ENCODE data around the gene PGGT1B. TPM values are rescaled to one million over a fixed set of nuclear protein-coding genes. Genes with fewer than 3 reads are reported as not detected.

The PGGT1B gene
- total and polyA plus RNA-seq, 12 donors, result 2.6 to 61.4 (median 29.0) TPM

- Histone ChIP-seq H3K4me1 (replicated peaks in 1 of 2) (no peaks in the 10 kb centered on the region), H3K36me3 (replicated peaks in 1 of 2) (no peaks in the 10 kb centered on the region), H3K27me3 (no peaks in the 10 kb centered on the region), H3K9me3 (replicated peaks in 1 of 3) (no peaks in the 10 kb centered on the region), H3K27ac (no peak overlapping the region), H3K4me3 (no peak overlapping the region)
- no peak for DNase-seq
- intact Hi-C loops (cut with DNase I), result no loop called here
- 78 to 92% (median 85%) methylated on average over 1 of the region's 1 CpG for WGBS, 4 donors
- TF ChIP-seq, protein P1, sequence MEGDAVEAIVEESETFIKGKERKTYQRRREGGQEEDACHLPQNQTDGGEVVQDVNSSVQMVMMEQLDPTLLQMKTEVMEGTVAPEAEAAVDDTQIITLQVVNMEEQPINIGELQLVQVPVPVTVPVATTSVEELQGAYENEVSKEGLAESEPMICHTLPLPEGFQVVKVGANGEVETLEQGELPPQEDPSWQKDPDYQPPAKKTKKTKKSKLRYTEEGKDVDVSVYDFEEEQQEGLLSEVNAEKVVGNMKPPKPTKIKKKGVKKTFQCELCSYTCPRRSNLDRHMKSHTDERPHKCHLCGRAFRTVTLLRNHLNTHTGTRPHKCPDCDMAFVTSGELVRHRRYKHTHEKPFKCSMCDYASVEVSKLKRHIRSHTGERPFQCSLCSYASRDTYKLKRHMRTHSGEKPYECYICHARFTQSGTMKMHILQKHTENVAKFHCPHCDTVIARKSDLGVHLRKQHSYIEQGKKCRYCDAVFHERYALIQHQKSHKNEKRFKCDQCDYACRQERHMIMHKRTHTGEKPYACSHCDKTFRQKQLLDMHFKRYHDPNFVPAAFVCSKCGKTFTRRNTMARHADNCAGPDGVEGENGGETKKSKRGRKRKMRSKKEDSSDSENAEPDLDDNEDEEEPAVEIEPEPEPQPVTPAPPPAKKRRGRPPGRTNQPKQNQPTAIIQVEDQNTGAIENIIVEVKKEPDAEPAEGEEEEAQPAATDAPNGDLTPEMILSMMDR (IDR thresholded peaks at IDR 0.05), result no peak
- no peak for TF ChIP-seq POLR2A (IDR thresholded peaks at IDR 0.05)
These were observed 21.3 kb upstream of the PGGT1B start for GRCh38 chr5:115284021-115284420.

DNA sequence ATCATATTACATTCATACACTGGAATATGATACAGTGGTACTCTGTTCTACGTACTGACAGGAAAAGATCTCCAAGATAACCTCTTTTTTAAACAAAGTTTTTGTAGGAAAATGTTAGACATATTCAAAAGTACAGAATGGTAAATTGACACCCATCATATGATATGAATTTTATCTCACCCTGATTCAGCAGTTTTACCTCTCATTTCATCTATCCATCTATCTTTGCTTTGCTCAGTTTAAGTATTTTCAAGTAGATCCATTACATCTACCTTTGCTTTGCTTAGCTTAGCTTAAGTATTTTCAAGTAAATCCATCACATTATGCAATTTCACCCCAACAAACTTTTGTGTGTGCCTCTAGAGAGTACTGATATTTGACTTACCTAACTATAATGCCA, 19.5 kb upstream of the PGGT1B start:
- DNase-seq, result no peak

DNA sequence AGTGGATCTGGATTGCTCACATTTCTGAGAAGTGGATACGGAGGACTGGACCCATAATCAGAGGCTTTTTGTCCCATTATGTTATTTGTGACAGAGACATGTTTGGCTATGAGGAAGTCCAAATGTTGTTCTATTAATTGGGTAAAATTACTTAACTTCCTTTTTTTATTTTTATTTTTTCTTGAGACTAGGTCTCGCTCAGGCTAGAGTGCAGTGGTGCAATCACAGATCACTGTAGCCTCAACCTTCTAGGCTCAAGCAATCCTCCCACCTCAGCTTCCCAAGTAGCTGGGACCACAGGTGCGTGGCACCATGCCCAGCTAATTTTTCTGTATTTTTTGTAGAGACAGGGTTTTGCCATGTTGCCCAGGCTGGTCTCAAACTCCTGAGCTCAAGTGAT, 11.9 kb upstream of the PGGT1B start:
- intact Hi-C loops (cut with DNase I), result no loop called here
- Histone ChIP-seq H3K36me3 (replicated peaks in 1 of 2) (no peaks in the 10 kb centered on the region), H3K9me3 (replicated peaks in 1 of 3) (no peaks in the 10 kb centered on the region), H3K27ac (no peak overlapping the region), H3K4me3 (no peak overlapping the region), H3K27me3 (no peaks in the 10 kb centered on the region), H3K4me1 (replicated peaks in 1 of 2) (no peaks in the 10 kb centered on the region)
- DNase-seq, result no peak
- 79 to 95% (median 83%) methylated on average over 3 of the region's 3 CpGs for WGBS, 4 donors
- TF ChIP-seq, protein P1 (IDR thresholded peaks at IDR 0.05), result no peak
- TF ChIP-seq POLR2A (IDR thresholded peaks at IDR 0.05), result no peak

More for the DNA sequence above, 19.5 kb upstream of the PGGT1B start:
- Histone ChIP-seq H3K27me3 (no peaks in the 10 kb centered on the region), H3K4me3 (no peak overlapping the region), H3K27ac (no peak overlapping the region), H3K36me3 (replicated peaks in 1 of 2) (no peaks in the 10 kb centered on the region), H3K4me1 (replicated peaks in 1 of 2) (no peaks in the 10 kb centered on the region), H3K9me3 (replicated peaks in 1 of 3) (no peaks in the 10 kb centered on the region)
- intact Hi-C loops (cut with DNase I), result no loop called here
- no peak for TF ChIP-seq POLR2A (IDR thresholded peaks at IDR 0.05)
- TF ChIP-seq, protein P1 (IDR thresholded peaks at IDR 0.05), result no peak
- WGBS, 4 donors, result 94 to 98% (median 95%) methylated on average over 1 of the region's 1 CpG

DNA sequence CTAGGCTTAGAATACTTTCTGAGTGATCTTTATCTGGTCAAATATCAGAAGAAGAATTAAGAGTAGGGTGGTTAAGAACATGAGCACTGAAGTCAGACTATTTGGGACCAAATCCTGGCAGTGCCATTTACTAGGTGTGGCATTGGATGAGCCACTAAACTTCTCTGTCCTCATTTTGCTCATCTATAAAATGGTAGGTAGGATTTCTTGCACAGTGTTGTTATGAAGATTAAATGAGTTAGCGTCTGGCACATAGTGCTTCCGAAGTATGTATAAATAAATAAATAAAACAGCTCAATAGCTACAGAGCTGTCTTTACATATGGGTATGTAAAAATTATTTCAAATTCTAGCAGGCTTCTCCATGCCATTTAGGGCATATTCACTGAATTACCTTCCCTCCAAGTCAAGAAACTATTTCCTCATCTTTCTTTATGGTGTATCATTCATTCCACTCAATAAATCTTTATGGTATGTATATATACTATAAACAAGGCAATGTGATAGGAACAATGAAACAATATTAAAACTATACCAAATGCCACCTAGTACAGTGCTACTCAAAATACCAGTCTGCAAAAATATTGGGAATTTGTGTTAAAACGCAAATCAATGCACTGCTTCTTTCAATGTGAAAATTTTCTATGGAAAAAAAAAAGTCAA, 9.8 kb upstream of the PGGT1B start:
- WGBS, 4 donors, result 84 to 97% (median 90%) methylated on average over 3 of the region's 3 CpGs
- DNase-seq, result no peak
- Histone ChIP-seq H3K27ac (no peak overlapping the region), H3K4me1 (replicated peaks in 1 of 2) (no peaks in the 10 kb centered on the region), H3K27me3 (no peaks in the 10 kb centered on the region), H3K4me3 (no peak overlapping the region), H3K9me3 (replicated peaks in 1 of 3) (no peaks in the 10 kb centered on the region), H3K36me3 (replicated peaks in 1 of 2) (no peaks in the 10 kb centered on the region)
- no peak for TF ChIP-seq POLR2A (IDR thresholded peaks at IDR 0.05)
- TF ChIP-seq, protein P1 (IDR thresholded peaks at IDR 0.05), result no peak
- intact Hi-C loops (cut with DNase I), result no loop called here
